ENCODE results near the gene RBFOX1.

DNA sequence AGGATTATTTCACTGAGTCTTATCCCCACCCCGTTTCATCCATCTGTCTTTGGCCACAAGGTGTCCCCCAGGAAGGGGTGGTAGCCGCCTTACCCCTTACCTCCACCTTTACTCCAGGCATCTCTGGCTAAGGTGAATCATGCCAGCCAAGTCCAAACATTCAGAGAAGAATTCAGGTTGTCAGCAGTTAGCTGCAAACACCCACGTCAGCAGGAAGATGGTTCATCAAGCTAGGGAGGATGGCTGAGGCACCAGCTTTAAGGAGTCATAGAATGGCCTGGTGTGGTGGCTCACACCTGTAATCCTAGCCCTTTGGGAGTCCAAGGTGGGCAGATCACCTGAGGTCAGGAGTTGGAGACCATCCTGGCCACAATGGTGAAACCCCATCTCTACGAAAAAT, 61.0 kb downstream of the RBFOX1 start:
- TF ChIP-seq POLR2A (IDR thresholded peaks at IDR 0.05; ENCODE audit: low read depth) (no peak), EP300 (IDR thresholded peaks at IDR 0.05) (no peak)
- TF ChIP-seq, protein P1, sequence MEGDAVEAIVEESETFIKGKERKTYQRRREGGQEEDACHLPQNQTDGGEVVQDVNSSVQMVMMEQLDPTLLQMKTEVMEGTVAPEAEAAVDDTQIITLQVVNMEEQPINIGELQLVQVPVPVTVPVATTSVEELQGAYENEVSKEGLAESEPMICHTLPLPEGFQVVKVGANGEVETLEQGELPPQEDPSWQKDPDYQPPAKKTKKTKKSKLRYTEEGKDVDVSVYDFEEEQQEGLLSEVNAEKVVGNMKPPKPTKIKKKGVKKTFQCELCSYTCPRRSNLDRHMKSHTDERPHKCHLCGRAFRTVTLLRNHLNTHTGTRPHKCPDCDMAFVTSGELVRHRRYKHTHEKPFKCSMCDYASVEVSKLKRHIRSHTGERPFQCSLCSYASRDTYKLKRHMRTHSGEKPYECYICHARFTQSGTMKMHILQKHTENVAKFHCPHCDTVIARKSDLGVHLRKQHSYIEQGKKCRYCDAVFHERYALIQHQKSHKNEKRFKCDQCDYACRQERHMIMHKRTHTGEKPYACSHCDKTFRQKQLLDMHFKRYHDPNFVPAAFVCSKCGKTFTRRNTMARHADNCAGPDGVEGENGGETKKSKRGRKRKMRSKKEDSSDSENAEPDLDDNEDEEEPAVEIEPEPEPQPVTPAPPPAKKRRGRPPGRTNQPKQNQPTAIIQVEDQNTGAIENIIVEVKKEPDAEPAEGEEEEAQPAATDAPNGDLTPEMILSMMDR (IDR thresholded peaks at IDR 0.05): no peak
